Stimulated activated effector memory CD8-positive, alpha-beta T cell treated with anti-CD3 and anti-CD28 coated beads, Interleukin-12 subunit alpha, Interleukin-12 subunit beta, amount 100 ng/mL, for 72 hours (primary cell): Measurements from ENCODE around the gene WASF2.
"Not testable (repeated sequence)": the region's sequence is repeated elsewhere in the genome, so short reads cannot be mapped to it uniquely, and the experiment has no call there.

Source experiments
- ATAC-seq: fragments of 150-1000 bp; cut with Tn5 transposase; 2 replicates; pipeline ENCODE4 v1.10.0; 2021
- DNase-seq, 2 donors: peaks; one replicate each; pipeline ENCODE4 v3.0.0; 2021 to 2022; ENCODE audit warnings: low spot score in 2 of 2
- H3K27ac Mint-ChIP-seq: one replicate; pipeline ENCODE4 v1.8.0; 2022; ENCODE audit warnings: mild to moderate bottlenecking, mixed read lengths
- H3K36me3 Mint-ChIP-seq: one replicate; pipeline ENCODE4 v1.8.0; 2022; ENCODE audit warnings: mild to moderate bottlenecking, mixed read lengths
- H3K4me1 Mint-ChIP-seq: one replicate; pipeline ENCODE4 v1.8.0; 2022; ENCODE audit warnings: mixed read lengths
- H3K4me3 Mint-ChIP-seq: one replicate; pipeline ENCODE4 v1.8.0; 2022; ENCODE audit warnings: mild to moderate bottlenecking, mixed read lengths
- H3K9me3 Mint-ChIP-seq: one replicate; pipeline ENCODE4 v1.8.0; 2022; ENCODE audit warnings: mixed read lengths

The WASF2 gene

DNA sequence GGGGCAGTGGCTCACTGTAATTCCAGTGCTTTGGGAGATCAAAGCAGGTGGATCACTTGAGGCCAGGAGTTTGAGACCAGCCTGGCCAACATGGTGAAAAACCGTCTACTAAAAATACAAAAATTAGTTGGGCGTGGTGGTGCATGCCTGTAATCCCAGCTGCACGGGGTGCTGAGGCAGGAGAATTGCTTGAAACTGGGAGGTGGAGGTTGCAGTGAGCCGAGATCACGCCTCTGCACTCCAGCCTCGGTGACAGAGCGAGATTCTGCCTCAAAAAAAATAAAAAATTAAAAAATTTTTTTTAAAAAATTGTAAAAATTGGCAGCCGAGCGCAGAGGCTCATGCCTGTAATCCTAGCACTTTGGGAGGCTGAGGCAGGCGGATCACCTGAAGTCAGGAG lies 31.4 kb downstream of the WASF2 start:
- ATAC-seq, H3K27ac Mint-ChIP-seq: not testable (repeated sequence)

DNA sequence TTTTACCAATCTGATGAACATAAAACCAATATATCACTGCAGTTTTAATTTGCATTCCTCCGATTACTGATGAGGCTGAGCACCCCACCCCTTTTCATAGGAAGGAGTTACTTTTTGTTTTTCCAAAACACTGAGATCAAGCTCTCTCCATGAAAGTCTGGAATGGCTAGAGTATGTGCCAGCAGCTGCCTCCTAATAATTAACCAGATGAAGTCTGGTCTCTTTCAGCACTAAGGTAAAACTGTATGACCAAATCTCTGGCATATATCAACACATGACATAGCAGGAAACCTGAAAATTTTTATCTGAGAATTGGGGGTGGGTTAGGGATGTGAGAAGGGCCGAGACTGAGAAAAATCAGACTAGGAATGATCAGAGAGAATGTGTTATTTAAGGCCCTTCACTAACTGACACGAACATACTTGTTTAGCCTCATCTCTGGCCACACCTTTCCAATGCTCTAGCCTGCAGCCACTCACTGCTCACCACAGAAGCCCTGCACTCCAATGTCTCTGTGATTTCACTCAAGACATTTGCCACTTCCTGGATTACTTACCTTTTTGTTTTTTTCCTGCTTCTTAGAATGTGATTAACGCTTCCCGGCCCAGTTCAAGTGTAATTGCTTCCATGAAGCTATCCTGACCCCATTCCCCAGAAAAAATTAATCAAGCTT lies 34.7 kb downstream of the WASF2 start:
- no peak for DNase-seq
- Mint-ChIP-seq H3K27ac (peak overlapping the region; percentile 73), H3K4me3 (peak overlapping the region; percentile 10), H3K36me3 (peaks cover 20% of the 10 kb centered on the region), H3K9me3 (no peaks in the 10 kb centered on the region), H3K4me1 (peaks cover 29% of the 10 kb centered on the region)
- ATAC-seq, result peak; percentile 82

More for the DNA sequence above, 31.4 kb downstream of the WASF2 start:
- not testable (repeated sequence) for H3K9me3 Mint-ChIP-seq, DNase-seq, H3K4me3 Mint-ChIP-seq
- Mint-ChIP-seq H3K4me1 (peaks cover 25% of the 10 kb centered on the region), H3K36me3 (peaks cover 33% of the 10 kb centered on the region)

GRCh38 chr1:27454610-27455009 lies 35.4 kb downstream of the WASF2 start:
- peaks cover 20% of the 10 kb centered on the region for H3K36me3 Mint-ChIP-seq
- H3K9me3 Mint-ChIP-seq, result no peaks in the 10 kb centered on the region
- no peak overlapping the region for H3K4me3 Mint-ChIP-seq
- peak overlapping the region; percentile 73 for H3K27ac Mint-ChIP-seq
- DNase-seq (no peak), ATAC-seq (no peak)
- peaks cover 29% of the 10 kb centered on the region for H3K4me1 Mint-ChIP-seq

DNA sequence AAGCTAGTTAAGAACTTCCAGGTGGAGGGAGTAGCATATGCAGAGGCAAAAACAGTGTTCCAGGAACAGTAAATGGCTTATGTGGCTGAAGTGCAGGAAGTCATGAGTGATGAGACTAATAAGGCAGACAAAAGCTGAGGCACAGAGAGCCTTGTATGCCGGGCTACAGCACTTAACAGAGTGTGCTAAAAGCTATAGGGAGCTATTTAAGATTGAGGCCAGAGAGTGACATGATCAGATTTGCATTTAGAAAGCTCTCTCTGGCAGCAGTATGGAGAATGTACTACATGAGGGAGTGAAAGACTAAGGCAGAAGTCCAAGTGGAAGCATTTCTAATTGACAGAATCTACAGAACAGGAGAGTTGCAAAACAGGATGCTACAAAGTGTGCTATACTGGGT lies 38.6 kb downstream of the WASF2 start:
- DNase-seq (no peak), ATAC-seq (no peak)
- Mint-ChIP-seq H3K36me3 (peaks cover 40% of the 10 kb centered on the region), H3K27ac (no peak overlapping the region), H3K4me3 (no peak overlapping the region), H3K4me1 (peaks cover 47% of the 10 kb centered on the region), H3K9me3 (no peaks in the 10 kb centered on the region)

DNA sequence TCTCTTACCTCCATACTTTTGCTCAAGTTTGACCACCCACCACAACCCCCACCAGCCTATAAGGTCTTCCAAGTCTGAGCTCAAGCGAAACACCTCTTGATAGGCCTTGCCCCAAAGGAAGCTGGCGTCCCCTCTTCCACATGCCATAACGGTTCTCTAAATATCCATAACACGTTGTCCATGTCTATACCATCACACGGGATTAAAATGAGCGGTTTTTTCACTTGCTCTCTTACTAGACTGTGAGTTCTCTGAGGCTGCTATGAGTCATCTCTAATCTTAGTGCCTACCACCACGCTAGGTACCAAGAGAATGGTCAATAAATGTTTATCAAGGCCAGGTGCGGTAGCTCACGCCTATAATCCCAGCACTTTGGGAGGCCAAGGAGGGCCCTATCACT lies 41.0 kb downstream of the WASF2 start:
- no peak for DNase-seq
- no peak overlapping the region for H3K4me3 Mint-ChIP-seq
- peaks cover 51% of the 10 kb centered on the region for H3K4me1 Mint-ChIP-seq
- H3K9me3 Mint-ChIP-seq, result no peaks in the 10 kb centered on the region
- peak overlapping the region; percentile 4 for H3K27ac Mint-ChIP-seq
- H3K36me3 Mint-ChIP-seq, result peaks cover 27% of the 10 kb centered on the region
- ATAC-seq, result peak; percentile 60

DNA sequence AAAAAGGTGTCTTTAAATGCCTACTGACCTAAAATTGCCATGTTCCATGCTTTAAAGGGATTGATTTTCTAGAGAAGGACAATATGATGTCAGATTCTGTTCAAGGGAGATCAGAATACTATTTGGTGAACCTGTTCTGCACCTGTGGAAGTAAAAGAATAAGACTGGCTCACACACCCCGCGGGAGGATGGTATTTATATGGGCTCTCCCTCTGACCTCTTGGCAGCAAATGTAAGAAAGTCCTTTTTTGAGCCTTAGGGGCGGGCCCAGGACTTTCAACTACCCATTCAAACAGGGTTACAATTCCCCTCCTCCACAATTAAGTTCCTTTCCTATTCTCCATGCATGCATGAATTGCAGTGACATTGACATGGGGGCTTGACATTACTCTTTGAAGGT lies 42.1 kb downstream of the WASF2 start:
- DNase-seq (no peak), ATAC-seq (no peak)
- Mint-ChIP-seq H3K27ac (no peak overlapping the region), H3K4me3 (no peak overlapping the region), H3K36me3 (peaks cover 20% of the 10 kb centered on the region), H3K9me3 (no peaks in the 10 kb centered on the region), H3K4me1 (peaks cover 55% of the 10 kb centered on the region)

DNA sequence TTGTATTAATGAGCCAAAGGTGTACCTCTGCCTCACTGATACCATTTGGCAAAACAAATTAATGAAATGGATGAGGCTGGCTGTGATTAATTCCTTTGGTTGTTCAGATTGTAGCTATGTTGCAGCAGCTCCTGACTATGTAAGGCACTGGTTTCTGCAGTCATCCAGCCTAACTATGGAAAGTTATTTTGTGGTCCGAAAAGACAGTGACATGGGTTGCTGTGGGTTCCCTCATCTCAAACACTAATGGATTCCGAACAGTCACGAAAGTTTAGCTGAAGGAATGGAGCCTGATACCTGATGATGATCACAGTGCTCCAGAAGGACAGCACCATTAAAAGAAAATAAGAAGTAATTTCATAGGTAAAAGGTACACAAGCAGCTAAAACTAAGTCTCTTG lies 42.6 kb downstream of the WASF2 start:
- DNase-seq (no peak), ATAC-seq (no peak)
- Mint-ChIP-seq H3K27ac (no peak overlapping the region), H3K4me3 (no peak overlapping the region), H3K4me1 (peaks cover 55% of the 10 kb centered on the region), H3K9me3 (no peaks in the 10 kb centered on the region), H3K36me3 (peaks cover 20% of the 10 kb centered on the region)

DNA sequence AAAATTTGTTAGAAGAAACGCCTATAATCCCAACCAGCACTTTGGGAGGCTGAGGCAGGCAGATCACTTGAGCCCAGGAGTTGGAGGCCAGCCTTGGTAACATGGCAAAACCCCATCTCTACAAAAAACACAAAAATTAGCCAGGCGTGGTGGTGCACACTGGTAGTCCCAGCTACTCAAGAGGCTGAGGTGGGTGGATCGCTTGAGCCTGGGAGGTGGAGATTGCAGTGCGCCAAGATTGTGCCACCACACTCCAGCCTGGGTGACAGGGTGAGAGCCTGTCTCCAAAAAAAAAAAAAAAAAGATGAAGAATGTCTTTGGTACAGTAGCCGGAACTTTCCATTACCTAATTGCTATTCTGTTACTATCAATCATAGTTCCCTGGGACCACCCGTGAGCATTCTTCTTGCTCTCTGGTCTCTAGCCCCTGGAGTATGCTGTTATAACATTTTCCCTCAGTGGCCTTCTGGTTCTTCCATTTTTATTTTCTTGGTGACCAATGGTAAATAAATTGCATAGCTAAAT lies 43.4 kb downstream of the WASF2 start:
- peaks cover 54% of the 10 kb centered on the region for H3K4me1 Mint-ChIP-seq
- no peak for DNase-seq
- no peak overlapping the region for H3K27ac Mint-ChIP-seq
- H3K4me3 Mint-ChIP-seq, result no peak overlapping the region
- no peak for ATAC-seq
- no peaks in the 10 kb centered on the region for H3K9me3 Mint-ChIP-seq
- peaks cover 28% of the 10 kb centered on the region for H3K36me3 Mint-ChIP-seq

DNA sequence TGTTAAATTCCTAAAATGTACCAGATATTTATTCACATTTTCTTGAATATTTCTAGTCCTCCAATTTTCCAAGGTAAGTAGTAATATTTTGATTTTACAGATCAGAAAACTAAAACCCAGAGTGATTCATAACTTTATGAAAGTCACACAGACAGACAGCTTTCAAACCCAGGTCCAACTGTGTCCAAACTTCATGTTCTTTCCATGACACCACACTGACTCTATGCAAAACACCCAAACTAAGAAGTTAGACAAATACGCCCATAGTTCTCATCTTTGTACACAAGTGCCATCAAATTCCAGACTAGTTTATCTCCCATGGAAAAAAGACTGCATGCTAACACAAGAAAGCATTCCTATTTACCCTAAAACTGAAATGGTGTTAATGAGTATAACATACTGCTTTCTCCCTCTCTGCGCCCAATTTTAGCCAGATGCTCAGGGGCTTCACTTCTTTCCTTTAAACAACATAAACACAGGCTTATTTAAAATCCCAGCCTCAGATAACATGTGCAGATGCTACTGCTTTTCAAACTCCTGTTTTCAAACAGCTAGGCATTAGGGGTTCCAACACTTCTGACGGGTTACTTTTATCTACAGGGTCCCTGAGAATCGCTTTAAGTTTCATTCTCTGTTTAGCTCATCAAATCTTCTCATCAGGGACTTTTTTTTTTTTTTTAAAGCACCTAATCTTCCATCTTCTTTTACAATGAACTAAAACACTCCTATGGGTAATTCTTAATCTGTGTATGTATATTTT lies 44.6 kb downstream of the WASF2 start:
- peaks cover 47% of the 10 kb centered on the region for H3K4me1 Mint-ChIP-seq
- no peaks in the 10 kb centered on the region for H3K9me3 Mint-ChIP-seq
- H3K36me3 Mint-ChIP-seq, result peaks cover 40% of the 10 kb centered on the region
- ATAC-seq (peak; percentile 85), DNase-seq (no peak)
- H3K4me3 Mint-ChIP-seq, result peak overlapping the region; percentile 62
- H3K27ac Mint-ChIP-seq, result peak overlapping the region; percentile 89

- H3K27ac Mint-ChIP-seq, result peak overlapping the region; percentile 89
- H3K4me1 Mint-ChIP-seq, result peaks cover 52% of the 10 kb centered on the region
- ATAC-seq (no peak), DNase-seq (no peak)
- H3K9me3 Mint-ChIP-seq, result no peaks in the 10 kb centered on the region
- peak overlapping the region; percentile 62 for H3K4me3 Mint-ChIP-seq
- peaks cover 47% of the 10 kb centered on the region for H3K36me3 Mint-ChIP-seq
Observed at GRCh38 chr1:27444632-27445031, 45.3 kb downstream of the WASF2 start.

DNA sequence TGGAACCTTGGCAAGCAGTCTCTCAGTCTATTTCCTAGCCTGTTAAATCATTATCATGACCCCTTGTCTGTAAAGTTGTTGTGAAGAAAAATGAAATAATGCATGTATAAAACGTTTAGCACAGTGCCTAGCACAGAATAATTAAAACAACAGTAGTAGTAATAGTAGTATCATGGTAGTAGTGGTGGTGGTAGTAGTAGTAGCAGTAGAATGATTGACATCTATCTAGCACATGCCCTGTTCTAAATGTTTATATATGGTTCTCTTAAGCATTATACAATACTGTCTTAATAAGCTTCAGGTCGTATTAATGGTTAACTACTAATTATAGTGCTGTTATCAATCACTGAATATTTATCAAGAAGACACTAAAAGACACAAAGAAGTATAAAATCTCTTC lies 50.8 kb downstream of the WASF2 start:
- H3K4me3 Mint-ChIP-seq, result no peak overlapping the region
- no peak for DNase-seq
- no peak overlapping the region for H3K27ac Mint-ChIP-seq
- no peak for ATAC-seq
- no peaks in the 10 kb centered on the region for H3K9me3 Mint-ChIP-seq
- H3K36me3 Mint-ChIP-seq, result peaks cover 33% of the 10 kb centered on the region
- H3K4me1 Mint-ChIP-seq, result peaks cover 51% of the 10 kb centered on the region

DNA sequence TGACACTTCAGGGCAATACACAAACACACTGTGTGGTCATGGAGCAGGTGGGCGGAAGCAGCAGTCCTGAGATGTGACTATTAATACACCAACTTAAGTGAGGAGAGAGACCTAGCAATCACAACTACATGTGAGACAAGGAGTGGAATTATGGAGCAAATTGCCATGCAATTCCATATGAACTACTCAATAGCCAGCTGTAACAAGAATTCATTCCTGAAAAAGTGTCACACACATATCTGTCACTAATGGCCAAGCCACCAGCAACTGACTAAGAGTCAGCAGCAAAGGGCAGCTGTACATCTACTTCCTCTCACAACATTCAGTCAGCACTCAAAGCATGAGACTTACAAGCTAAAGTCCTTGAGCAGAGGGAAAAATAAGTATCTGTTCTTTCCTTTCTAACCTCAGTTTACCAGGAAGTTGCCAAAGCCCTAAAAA lies 51.3 kb downstream of the WASF2 start:
- H3K27ac Mint-ChIP-seq, result no peak overlapping the region
- H3K4me1 Mint-ChIP-seq, result peaks cover 46% of the 10 kb centered on the region
- H3K9me3 Mint-ChIP-seq, result no peaks in the 10 kb centered on the region
- peak; percentile 61 for ATAC-seq
- H3K36me3 Mint-ChIP-seq, result peaks cover 33% of the 10 kb centered on the region
- H3K4me3 Mint-ChIP-seq, result no peak overlapping the region
- DNase-seq, result no peak

DNA sequence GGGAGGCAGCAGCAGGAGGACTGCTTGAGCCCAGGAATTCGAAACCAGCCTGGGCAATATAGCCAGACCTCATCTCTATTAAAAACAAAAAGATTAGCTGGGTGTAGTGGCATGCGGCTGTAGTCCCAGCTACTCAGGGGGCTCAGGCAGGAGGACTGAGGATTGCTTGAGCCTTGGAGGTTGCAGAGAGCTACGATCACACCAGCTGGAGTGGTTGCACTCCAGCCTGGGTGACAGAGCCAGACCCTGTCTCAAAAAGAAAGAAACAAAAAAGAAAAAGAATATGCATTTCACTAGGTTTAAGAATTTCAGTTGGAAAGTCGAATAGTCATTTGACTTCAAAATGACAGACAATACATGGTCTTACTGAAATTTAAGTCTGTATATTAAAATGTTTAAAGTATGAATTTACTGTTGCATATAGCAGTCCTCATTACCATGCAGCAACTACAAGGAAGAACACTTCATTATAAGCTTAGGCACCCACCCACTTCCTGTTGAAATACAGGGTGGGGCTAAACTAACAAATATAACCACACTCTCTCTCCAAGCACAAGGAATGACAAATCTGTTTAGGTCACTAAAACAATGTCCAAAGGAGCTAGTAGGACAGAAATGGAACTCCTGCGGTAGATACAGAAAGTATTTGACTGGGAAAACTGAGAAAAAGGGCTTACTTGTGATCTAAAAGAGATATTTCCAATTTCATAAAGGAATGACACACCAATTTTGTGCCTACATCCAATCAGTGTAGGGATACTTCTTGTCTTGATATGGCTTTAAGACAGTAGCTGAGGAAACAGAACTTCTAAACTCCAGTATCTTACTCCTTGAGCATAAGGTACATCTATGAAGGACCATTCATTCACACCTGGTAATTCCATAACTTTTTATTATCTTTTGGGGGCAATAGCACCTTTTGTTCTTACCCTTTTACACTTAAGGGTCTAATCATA lies 53.5 kb downstream of the WASF2 start:
- Mint-ChIP-seq H3K4me1 (peaks cover 48% of the 10 kb centered on the region), H3K4me3 (peak overlapping the region; percentile 49), H3K9me3 (no peaks in the 10 kb centered on the region), H3K36me3 (peaks cover 24% of the 10 kb centered on the region), H3K27ac (peak overlapping the region; percentile 68)
- ATAC-seq (peak; percentile 87), DNase-seq (no peak)

DNA sequence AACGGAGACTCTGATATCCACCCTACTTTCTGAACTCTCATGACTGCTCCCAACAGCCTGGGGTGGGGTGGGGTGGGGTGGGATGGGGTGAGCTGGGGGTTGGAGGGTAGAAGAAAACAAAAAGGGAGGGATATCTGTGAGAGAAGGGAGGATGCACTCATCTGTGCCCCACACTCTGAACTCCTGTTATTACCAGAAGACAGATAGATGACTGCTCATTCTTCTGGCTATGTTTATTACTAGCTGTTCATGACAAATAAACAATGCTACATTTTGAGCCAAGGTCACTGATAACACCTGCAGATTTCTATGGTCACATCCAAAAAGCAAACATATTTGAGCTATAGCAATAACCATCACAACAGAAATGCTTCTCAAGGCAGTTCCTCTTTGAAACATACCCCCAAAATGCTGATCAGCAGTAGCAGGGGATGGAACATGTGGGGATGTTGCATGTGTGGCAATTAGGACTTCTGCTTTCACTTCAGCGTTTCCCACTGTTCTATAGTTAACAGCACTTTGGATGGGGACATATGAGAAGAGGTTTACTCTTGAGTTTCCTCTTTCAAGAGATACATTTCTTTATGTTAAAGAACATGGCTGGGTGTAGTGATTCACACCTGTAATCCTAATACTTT lies 54.3 kb downstream of the WASF2 start:
- DNase-seq (no peak), ATAC-seq (peak; percentile 62)
- Mint-ChIP-seq H3K4me3 (peak overlapping the region; percentile 49), H3K9me3 (no peaks in the 10 kb centered on the region), H3K36me3 (peaks cover 16% of the 10 kb centered on the region), H3K4me1 (peaks cover 56% of the 10 kb centered on the region), H3K27ac (peak overlapping the region; percentile 68)
